Measurements from ENCODE around the gene HBEGF.

The HBEGF gene

DNA sequence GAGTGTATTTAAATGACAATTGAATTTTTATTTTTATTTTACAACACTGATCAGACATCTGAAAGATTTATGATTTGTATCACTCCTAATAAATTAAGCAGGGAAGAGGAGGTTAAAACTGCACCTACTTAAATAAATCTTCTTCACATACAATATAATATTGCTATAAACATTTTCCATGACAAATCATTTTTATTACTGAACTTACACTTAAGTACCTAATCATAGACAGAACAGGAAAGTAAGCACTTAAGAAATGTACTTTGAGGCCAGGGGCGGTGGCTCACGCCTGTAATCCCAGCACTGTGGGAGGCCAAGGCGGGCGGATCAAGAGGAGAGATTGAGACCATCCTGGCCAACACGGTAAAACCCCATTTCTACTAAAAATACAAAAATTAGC is 47.3 kb downstream of the HBEGF start:
- no peak for DNase-seq (ENCODE audit: low read depth)
- TF ChIP-seq, protein P1, sequence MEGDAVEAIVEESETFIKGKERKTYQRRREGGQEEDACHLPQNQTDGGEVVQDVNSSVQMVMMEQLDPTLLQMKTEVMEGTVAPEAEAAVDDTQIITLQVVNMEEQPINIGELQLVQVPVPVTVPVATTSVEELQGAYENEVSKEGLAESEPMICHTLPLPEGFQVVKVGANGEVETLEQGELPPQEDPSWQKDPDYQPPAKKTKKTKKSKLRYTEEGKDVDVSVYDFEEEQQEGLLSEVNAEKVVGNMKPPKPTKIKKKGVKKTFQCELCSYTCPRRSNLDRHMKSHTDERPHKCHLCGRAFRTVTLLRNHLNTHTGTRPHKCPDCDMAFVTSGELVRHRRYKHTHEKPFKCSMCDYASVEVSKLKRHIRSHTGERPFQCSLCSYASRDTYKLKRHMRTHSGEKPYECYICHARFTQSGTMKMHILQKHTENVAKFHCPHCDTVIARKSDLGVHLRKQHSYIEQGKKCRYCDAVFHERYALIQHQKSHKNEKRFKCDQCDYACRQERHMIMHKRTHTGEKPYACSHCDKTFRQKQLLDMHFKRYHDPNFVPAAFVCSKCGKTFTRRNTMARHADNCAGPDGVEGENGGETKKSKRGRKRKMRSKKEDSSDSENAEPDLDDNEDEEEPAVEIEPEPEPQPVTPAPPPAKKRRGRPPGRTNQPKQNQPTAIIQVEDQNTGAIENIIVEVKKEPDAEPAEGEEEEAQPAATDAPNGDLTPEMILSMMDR (IDR thresholded peaks at IDR 0.05; ENCODE audit: control insufficient read depth, extremely low read depth, insufficient read depth), result no peak
- no peak overlapping the region for H3K4me3 ChIP-seq (ENCODE audit: low read depth, low read length)

DNA sequence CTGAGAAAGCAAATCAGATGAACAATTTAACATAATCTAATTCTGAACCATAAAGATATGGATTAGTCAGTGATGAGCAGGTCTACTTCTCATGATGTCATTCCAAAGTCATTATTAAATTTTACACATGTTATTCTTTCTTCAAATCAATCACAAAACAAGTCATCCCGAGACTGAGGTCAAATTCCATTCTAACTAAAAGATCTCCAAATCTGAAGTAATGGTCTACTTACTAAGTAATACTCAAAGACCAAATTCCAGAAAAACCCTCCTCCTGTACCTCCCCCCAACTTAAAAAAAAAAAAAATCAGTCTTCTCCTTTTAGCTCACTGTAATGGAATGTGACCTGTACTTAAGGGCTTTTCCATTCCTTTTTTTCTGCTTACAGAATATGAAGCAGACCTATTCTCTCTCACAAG is 48.2 kb downstream of the HBEGF start:
- TF ChIP-seq, protein P1 (IDR thresholded peaks at IDR 0.05; ENCODE audit: control insufficient read depth, extremely low read depth, insufficient read depth), result no peak
- no peak for DNase-seq (ENCODE audit: low read depth)
- no peak overlapping the region for H3K4me3 ChIP-seq (ENCODE audit: low read depth, low read length)

DNA sequence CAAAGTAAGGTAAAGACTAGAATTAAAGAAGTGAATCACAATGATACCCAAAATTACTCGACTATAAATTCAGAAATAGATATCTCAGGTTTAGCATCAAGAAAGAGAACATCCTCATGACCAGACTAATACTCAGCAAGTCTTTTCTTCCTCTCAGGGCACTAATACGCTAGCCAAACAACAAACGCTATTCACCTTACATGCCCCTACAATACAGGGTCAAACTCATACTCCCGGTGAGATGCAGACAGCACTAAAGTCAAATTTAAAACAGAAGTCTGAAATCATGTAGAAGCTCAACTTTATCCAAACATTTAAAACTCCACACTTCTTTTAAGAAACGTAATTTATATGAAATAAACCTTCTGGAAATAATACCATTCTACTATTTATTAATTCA is 49.1 kb downstream of the HBEGF start:
- TF ChIP-seq, protein P1 (IDR thresholded peaks at IDR 0.05; ENCODE audit: control insufficient read depth, extremely low read depth, insufficient read depth), result no peak
- DNase-seq (ENCODE audit: low read depth), result no peak

DNA sequence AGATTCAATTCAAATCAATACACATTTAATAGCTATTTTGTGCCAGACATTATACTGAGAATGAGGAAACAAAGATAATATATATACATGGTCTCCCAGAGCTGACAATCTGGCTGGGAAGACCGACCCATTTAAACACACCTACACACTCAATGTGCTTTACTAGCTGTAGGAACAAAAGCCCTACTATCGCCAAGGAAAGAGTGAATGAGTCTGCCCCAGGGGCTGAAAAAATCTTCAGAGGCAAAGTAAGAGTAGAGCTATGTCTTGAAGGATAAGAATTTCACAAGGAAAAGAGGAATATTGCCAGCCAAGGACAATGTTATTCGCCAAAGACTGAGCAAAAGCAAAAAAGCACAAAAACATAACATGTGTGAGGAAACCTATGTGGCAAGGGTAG is 50.1 kb downstream of the HBEGF start:
- TF ChIP-seq, protein P1 (IDR thresholded peaks at IDR 0.05; ENCODE audit: control insufficient read depth, extremely low read depth, insufficient read depth), result no peak
- H3K4me3 ChIP-seq (ENCODE audit: low read depth, low read length), result no peak overlapping the region
- DNase-seq (ENCODE audit: low read depth), result no peak

More for the DNA sequence above, 49.1 kb downstream of the HBEGF start:
- no peak overlapping the region for H3K4me3 ChIP-seq (ENCODE audit: low read depth, low read length)

DNA sequence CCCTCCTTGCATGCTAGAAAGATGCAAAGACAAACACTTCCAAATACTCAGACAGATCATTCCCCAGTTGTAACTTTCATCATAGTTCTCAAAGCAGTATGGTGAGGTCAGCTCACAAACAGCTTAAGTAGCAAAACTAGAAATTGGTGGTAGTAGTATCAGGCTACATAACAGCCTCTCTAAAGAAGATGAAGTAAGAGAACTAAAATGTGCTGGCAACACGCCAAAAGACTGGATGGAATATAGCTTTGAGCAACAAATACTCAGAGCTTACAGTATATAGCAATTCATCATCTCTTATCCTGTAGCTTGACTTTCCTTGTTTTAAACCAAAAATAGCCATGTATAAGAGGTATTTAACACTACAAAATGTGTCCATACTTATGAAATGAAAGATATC is 51.0 kb downstream of the HBEGF start:
- TF ChIP-seq, protein P1 (IDR thresholded peaks at IDR 0.05; ENCODE audit: control insufficient read depth, extremely low read depth, insufficient read depth), result no peak
- no peak for DNase-seq (ENCODE audit: low read depth)
- H3K4me3 ChIP-seq (ENCODE audit: low read depth, low read length), result no peak overlapping the region

DNA sequence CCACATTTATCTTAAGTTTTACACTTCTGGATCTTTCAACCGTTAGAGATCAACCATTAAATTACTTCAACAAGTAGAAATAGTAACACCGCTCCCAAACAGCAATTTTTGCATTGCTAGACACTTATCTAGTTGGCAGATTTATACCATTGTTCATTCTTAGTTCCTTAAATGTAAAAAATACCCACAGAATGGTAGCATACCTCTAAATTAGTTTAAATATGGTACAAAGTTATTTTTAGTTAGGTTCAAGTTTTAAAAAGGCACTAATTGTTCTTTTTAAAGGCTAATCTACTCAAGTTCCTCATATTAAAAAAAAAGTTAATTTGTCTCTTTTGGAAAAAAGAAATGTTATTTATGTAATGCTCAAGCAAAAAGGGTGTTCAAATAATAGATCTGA is 51.6 kb downstream of the HBEGF start:
- H3K4me3 ChIP-seq (ENCODE audit: low read depth, low read length), result no peak overlapping the region
- TF ChIP-seq, protein P1 (IDR thresholded peaks at IDR 0.05; ENCODE audit: control insufficient read depth, extremely low read depth, insufficient read depth), result no peak
- DNase-seq (ENCODE audit: low read depth), result no peak

DNA sequence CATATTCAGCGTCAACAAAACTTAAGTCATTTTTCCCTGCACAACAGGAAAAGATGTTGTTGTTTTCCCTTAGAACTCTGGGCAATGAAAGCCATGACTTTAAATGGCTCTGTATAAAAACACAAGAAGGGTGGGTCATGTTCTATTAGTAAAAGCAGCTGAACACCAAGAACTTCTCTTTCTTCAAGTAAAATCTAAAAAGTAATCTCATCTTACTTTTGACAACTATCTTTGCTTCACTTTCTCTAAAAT is 52.6 kb downstream of the HBEGF start:
- no peak overlapping the region for H3K4me3 ChIP-seq (ENCODE audit: low read depth, low read length)
- DNase-seq (ENCODE audit: low read depth), result no peak
- TF ChIP-seq, protein P1 (IDR thresholded peaks at IDR 0.05; ENCODE audit: control insufficient read depth, extremely low read depth, insufficient read depth), result no peak

Measured in LNCaP clone FGC (cell line).